ENCODE measurements around the gene PRKCG. TPM values are rescaled to one million over a fixed set of nuclear protein-coding genes. Genes with fewer than 3 reads are reported as not detected.

Gene PRKCG
- total RNA-seq, 1 donor from 2014 or later, result 19.1 TPM

- Mint-ChIP-seq H3K9me3 (no peaks in the 10 kb centered on the region), H3K36me3 (no peaks in the 10 kb centered on the region), H3K4me1 (peaks cover 10% of the 10 kb centered on the region), H3K4me3 (no peak overlapping the region), H3K27me3 (ENCODE audit: low read depth) (peaks cover 45% of the 10 kb centered on the region), H3K27ac (no peak overlapping the region)
- no peak for DNase-seq (ENCODE audit: low spot score in 2 of 2, unreplicated experiment in 2 of 2)
- TF ChIP-seq CTCF (IDR thresholded peaks at IDR 0.05; ENCODE audit: unreplicated experiment), result no peak
Observed at GRCh38 chr19:53885036-53885435, 3.0 kb downstream of the PRKCG start.

- DNase-seq (ENCODE audit: low spot score in 2 of 2, unreplicated experiment in 2 of 2), result no peak
- no peak overlapping the region for H3K4me3 Mint-ChIP-seq
- TF ChIP-seq CTCF (IDR thresholded peaks at IDR 0.05; ENCODE audit: unreplicated experiment), result no peak
- H3K4me1 Mint-ChIP-seq, result no peaks in the 10 kb centered on the region
- H3K9me3 Mint-ChIP-seq, result no peaks in the 10 kb centered on the region
- H3K27ac Mint-ChIP-seq, result no peak overlapping the region
- no peaks in the 10 kb centered on the region for H3K36me3 Mint-ChIP-seq
- H3K27me3 Mint-ChIP-seq (ENCODE audit: low read depth), result peaks cover 56% of the 10 kb centered on the region
Observed at GRCh38 chr19:53892301-53892980, 10.4 kb downstream of the PRKCG start.

- Mint-ChIP-seq H3K4me1 (no peaks in the 10 kb centered on the region), H3K36me3 (no peaks in the 10 kb centered on the region), H3K9me3 (no peaks in the 10 kb centered on the region), H3K4me3 (no peak overlapping the region), H3K27me3 (ENCODE audit: low read depth) (peaks cover 60% of the 10 kb centered on the region), H3K27ac (no peak overlapping the region)
- TF ChIP-seq CTCF (IDR thresholded peaks at IDR 0.05; ENCODE audit: unreplicated experiment), result no peak
- no peak for DNase-seq (ENCODE audit: low spot score in 2 of 2, unreplicated experiment in 2 of 2)
Observed at GRCh38 chr19:53892981-53893325, 11.0 kb downstream of the PRKCG start.

- H3K9me3 Mint-ChIP-seq, result no peaks in the 10 kb centered on the region
- H3K27ac Mint-ChIP-seq, result no peak overlapping the region
- peaks cover 3% of the 10 kb centered on the region for H3K4me1 Mint-ChIP-seq
- H3K36me3 Mint-ChIP-seq, result no peaks in the 10 kb centered on the region
- DNase-seq (ENCODE audit: low spot score in 2 of 2, unreplicated experiment in 2 of 2), result no peak
- H3K27me3 Mint-ChIP-seq (ENCODE audit: low read depth), result peaks cover 66% of the 10 kb centered on the region
- no peak overlapping the region for H3K4me3 Mint-ChIP-seq
- no peak for TF ChIP-seq CTCF (IDR thresholded peaks at IDR 0.05; ENCODE audit: unreplicated experiment)
Observed at GRCh38 chr19:53894707-53895106, 12.7 kb downstream of the PRKCG start.

- Mint-ChIP-seq H3K9me3 (no peaks in the 10 kb centered on the region), H3K4me3 (no peak overlapping the region), H3K27me3 (ENCODE audit: low read depth) (peaks cover 65% of the 10 kb centered on the region), H3K36me3 (no peaks in the 10 kb centered on the region), H3K27ac (no peak overlapping the region), H3K4me1 (peaks cover 3% of the 10 kb centered on the region)
- DNase-seq (ENCODE audit: low spot score in 2 of 2, unreplicated experiment in 2 of 2), result no peak
- TF ChIP-seq CTCF (IDR thresholded peaks at IDR 0.05; ENCODE audit: unreplicated experiment), result no peak
Observed at GRCh38 chr19:53896682-53897081, 14.7 kb downstream of the PRKCG start.

- no peak for DNase-seq (ENCODE audit: low spot score in 2 of 2, unreplicated experiment in 2 of 2)
- Mint-ChIP-seq H3K4me3 (no peak overlapping the region), H3K36me3 (no peaks in the 10 kb centered on the region), H3K9me3 (no peaks in the 10 kb centered on the region), H3K27ac (no peak overlapping the region), H3K4me1 (peaks cover 3% of the 10 kb centered on the region), H3K27me3 (ENCODE audit: low read depth) (peaks cover 60% of the 10 kb centered on the region)
- TF ChIP-seq CTCF (IDR thresholded peaks at IDR 0.05; ENCODE audit: unreplicated experiment), result no peak
Observed at GRCh38 chr19:53897459-53897858, 15.5 kb downstream of the PRKCG start.

Data from mesothelial cell of epicardium (in vitro differentiated cells).